SHP77 treated with DMSO at 0.1 percent for 48 hours (cell line): Measurements from ENCODE around the gene FBXW12.
A peak's percentile ranks its signal among the peaks of the same experiment; 100 is the strongest.

ENCODE experiments used
- DNase-seq: peaks from one replicate; lab custom pipeline; 2025; lab: John Stamatoyannopoulos, UW

Gene FBXW12

DNA sequence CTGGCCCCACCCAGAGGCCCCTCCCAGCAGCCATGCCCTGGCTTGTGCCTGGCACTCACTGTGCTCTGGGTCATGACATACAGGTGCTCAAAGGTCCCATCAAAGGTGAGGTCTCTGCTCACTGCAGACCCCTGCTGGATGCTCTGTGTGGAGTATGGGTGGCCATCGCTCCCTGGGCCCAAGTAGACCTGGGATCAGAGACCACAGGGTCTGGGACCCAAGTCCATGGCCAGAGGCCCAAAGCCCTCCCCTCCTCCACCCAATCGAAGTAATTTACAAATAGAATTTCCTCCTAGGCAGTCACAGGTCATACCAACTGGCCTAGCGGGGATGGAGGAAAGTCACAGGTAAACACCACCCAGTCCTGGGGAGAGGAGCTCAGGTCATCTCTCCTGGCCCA lies 50.3 kb downstream of the FBXW12 start:
- DNase-seq = no peak

- DNase-seq = no peak
These were observed 50.7 kb downstream of the FBXW12 start for GRCh38 chr3:48422681-48423080.

- no peak for DNase-seq
These were observed 51.3 kb downstream of the FBXW12 start for GRCh38 chr3:48423241-48423882.

GRCh38 chr3:48423883-48424695 lies 52.1 kb downstream of the FBXW12 start:
- DNase-seq = no peak

DNA sequence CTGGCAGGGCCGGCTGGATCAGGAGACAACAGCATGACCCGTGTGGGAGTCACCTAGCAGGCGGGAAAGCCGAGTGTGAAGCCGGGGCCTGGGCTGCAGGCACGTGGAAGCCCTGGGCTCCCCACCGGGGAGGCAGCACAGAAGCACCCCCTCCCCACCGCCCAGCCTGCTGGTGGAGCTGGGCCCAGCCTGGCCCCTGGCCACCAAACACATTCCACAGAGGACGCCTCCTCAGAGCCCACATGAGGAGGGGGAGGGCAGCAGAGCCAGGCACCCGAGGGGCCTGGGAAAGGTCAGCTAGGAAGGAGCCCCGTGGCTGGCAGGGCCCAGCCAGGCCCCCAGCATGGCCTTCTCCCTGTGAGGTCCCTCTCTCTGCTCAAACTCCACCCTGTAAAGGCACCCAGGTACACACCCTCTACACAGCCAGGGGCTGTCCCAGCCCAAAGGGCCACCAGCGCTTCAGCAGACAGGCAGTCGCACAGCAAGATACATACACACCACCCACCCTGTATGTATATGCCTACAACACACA lies 53.3 kb downstream of the FBXW12 start:
- no peak for DNase-seq

DNA sequence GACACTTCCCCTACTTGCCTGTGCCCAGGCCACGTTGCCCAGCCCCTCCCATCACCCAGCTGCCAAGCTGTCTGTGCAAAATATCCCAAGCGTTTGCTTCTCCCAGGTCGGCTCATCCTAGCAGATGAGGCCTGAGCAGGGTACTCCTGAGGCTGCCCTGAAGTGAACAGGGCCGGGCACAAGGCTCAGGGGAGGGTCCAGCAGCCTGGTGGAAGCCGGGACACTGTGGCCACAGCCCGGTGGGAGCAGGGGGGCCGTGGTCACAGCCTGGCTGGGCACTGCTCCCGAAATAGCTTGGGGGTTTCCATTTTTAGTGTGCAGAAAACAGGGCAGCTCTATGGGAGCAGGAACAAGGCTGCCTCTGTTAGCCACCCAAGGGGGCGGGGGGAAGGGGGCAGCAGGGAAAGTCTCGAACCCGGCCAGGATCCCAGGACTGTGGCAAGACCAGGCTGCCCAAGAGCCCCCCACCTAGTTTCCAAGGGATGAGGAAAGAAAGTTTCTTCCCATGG lies 54.4 kb downstream of the FBXW12 start:
- DNase-seq = no peak

- DNase-seq = no peak
These were observed 55.1 kb downstream of the FBXW12 start for GRCh38 chr3:48426944-48427629.

DNA sequence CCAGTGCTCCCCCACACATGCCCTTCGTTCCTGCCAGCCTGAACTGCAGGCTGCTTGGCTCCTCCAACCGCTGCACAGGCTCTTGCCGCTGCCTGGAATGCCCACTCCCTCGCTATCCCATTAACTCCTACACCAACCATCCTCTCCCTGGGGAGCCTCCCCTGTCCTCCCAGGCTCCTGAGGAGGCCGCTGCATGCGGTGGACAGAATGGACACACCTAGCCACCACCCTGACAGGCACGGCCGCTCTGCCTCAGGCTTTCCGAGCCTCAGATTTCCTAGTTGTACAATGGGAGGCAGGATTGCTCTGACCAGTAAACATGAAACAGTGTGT lies 55.6 kb downstream of the FBXW12 start:
- no peak for DNase-seq

GRCh38 chr3:48428088-48428571 lies 56.1 kb downstream of the FBXW12 start:
- DNase-seq = no peak

- DNase-seq = no peak
These were observed 56.7 kb downstream of the FBXW12 start for GRCh38 chr3:48428572-48429316.

- DNase-seq = no peak
These were observed 57.4 kb downstream of the FBXW12 start for GRCh38 chr3:48429317-48429959.

GRCh38 chr3:48429960-48430707 lies 58.1 kb downstream of the FBXW12 start, which contains the start of gene PLXNB1:
Gene PLXNB1 (minus strand): TSS chr3:48430086. CDS start chr3:48424611, 5,475 bp downstream.
- DNase-seq = peak; percentile 65

GRCh38 chr3:48430708-48431101 lies 58.7 kb downstream of the FBXW12 start:
- DNase-seq = no peak

GRCh38 chr3:48431224-48432029 lies 59.4 kb downstream of the FBXW12 start:
- DNase-seq = no peak

DNA sequence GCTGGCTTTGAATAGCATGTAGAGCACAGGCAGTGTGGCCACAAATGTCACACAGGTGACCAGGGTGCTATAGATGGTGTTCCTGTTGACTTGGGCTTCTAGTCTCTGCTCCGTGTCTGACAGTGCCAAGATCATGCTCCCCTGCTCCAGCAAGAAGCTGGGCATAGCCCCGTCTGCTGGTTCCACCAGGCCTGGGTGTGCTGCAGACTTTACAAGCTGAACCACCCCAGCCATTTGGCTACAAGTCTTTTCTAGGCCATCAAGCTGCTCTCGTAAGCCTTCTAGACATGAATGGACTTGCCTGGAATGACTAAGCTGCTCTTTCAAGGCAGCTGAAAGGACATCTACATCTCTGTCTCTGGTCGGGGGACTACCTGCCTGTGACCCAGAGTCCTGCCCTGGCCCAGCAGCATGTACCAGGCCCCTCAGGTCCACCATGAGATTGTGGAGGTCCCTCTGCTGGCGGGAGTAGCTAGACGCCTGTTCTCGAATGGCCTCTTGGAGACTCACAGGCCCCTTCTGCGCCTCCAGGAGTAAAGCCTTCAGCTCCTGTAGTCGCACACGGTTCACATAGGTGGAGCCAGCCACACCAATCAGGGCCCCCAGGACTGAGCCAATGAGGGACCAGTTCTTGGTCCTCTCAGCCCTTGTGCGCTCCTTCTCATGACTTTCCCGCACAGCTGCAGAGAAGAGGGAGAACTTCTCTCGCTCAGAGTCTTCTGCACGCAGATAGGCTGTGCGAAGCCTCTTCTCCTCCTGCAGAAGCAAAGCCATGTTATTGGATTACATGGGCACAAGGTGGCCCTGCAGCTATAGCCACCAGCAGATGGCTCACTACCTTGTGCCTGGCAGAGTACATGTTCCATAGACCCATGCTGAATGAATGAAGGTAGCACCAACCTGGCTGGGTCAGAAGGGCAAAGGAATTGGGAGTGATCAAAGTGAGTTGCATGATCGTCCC lies 60.7 kb downstream of the FBXW12 start:
- DNase-seq = no peak

DNA sequence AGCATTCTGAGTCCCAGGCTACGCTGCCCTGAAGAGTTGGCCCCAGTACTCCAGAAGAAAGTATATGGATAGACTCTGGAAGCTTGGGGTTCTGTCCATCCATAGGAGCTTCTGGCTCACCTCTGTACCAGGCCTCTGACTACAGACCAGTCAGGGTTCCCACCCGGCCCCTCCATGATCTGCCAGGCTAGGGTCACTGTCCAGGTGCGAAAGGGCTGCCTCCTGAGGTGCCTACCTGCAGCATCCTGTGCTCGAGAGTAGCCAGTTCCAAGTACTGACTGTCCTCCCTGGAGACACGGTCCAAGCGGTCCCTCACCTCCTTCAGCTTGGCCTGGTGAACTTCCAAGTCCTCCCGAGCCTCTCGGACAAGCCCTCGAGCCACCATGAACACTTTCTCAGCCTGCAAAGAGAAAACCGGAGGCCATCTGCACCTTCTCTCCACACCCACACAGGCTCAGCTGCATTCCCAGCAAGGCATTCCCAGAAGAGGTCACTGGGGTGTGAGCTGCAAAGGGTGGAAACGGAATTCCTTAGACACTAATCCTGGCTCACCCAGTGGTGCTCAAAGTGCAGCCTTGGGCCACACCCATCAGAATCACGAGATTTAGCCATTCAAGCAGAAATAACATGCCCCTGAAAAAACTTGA lies 61.6 kb downstream of the FBXW12 start:
- no peak for DNase-seq

DNA sequence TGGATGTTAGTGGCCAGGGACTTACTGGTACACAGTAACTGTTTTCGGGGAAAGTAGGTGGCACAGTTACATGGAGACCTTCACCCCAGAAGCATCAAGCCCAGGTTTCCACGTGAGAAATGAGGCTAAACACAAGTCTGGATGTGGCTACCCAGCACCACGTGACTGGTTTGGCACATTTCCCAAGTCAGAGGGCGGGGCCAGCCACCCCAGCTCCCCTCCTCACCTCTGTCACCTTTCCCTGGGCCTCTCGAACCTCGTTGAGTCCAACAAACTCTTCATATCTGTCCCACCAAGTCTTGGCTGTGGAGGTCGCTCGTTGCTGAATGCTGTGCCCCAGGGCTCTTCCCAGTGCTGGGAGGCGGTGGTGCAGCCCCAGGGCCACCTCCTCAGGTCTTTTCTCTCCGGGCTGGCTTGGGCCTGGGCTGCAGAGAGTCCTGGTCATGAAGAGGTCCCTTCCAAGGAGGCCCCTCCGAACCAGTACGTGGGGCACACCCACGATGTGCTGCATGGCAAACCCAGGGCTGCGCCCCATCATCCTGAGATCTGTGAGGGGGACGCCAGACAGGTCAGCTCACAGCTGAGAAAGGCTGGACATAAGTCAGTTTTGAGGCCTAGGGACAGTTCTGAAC lies 62.7 kb downstream of the FBXW12 start:
- DNase-seq = no peak
